GM12878 (cell line): ENCODE results near the gene CLDN14. TPM values are rescaled to one million over a fixed set of nuclear protein-coding genes. Genes with fewer than 3 reads are reported as not detected.
A peak's percentile ranks its signal among the peaks of the same experiment; 100 is the strongest.

Experiments used
- ATAC-seq: fragments of 200-7000 bp; cut with Tn5 transposase; 3 replicates; pipeline ENCODE4 v1.9.1; 2020; ENCODE audit warnings: mild to moderate bottlenecking, moderate library complexity
- BruUV-seq: library from RNA; stranded (reverse); fragments of 400-500 nt; replicated peaks from 2 replicates; lab custom pipeline; 2021; lab: Mats Ljungman, UMichigan
- CTCF ChIA-PET: fragments of 300-600 bp; sonication (Branson Sonifier 250); formaldehyde crosslinking; extraction: SDS; loops from one replicate; lab custom pipeline; 2021; ENCODE audit warnings: inconsistent platforms; lab: Yijun Ruan, JAX
- POLR2A ChIA-PET: fragments of 350-600 bp; formaldehyde crosslinking; extraction: SDS; loops from one replicate; lab custom pipeline; 2021; ENCODE audit warnings: inconsistent platforms; lab: Charles Lee
- RAD21 ChIA-PET: fragments of 300-600 bp; sonication (Branson Sonifier 250); formaldehyde crosslinking; loops from one replicate; lab custom pipeline; 2023; ENCODE audit warnings: antibody characterized with exemption; ENCODE audit not compliant: unreplicated experiment; lab: Charles Lee
- SMC1A ChIA-PET: fragments of 300-600 bp; sonication (Branson Sonifier 250); formaldehyde crosslinking; loops from one replicate; lab custom pipeline; 2023; ENCODE audit not compliant: unreplicated experiment, uncharacterized antibody; lab: Charles Lee
- DNase-seq: peaks from one replicate; pipeline ENCODE4 v3.0.0-alpha.2; 2011; ENCODE audit warnings: low read depth, low spot score
- FAIRE-seq: peaks from 3 replicates; lab custom pipeline; 2011; peaks lifted over from hg19 to GRCh38; lab: Jason Lieb, UNC
- H2AFZ ChIP-seq: 2 replicates; pipeline ENCODE4 v1.6.0; 2011; ENCODE audit warnings: low read depth, low read length, control low read depth; ENCODE audit not compliant: control insufficient read depth
- H3K27ac ChIP-seq: 2 replicates; pipeline ENCODE4 v1.5.1; 2011; ENCODE audit warnings: control low read depth; ENCODE audit not compliant: control insufficient read depth, insufficient read depth
- H3K27me3 ChIP-seq, 2 experiments: replicated peaks in 1 of 2; 2 replicates each; pipeline versions ENCODE4 v1.6.0 to v1.6.1; 2011; ENCODE audit warnings: low read length in 1 of 2; ENCODE audit not compliant: control insufficient read depth in 2 of 2, insufficient read depth in 2 of 2
- H3K36me3 ChIP-seq, 2 experiments: 2 replicates each; pipeline ENCODE4 v1.5.1; 2011; ENCODE audit warnings: low read length in 1 of 2; ENCODE audit not compliant: control insufficient read depth in 2 of 2, insufficient read depth in 2 of 2
- H3K4me1 ChIP-seq: 2 replicates; pipeline ENCODE4 v1.6.1; 2011; ENCODE audit warnings: mild to moderate bottlenecking, low read length, moderate library complexity, mixed read lengths; ENCODE audit not compliant: control insufficient read depth, insufficient read depth
- H3K4me2 ChIP-seq: 2 replicates; pipeline ENCODE4 v1.6.0; 2011; ENCODE audit warnings: control low read depth; ENCODE audit not compliant: control insufficient read depth, insufficient read depth
- H3K4me3 ChIP-seq: fragments of 200-600 bp; sonication (generic); 2 replicates; pipeline ENCODE4 v1.5.1; 2016
- H3K79me2 ChIP-seq: 2 replicates; pipeline ENCODE4 v1.6.0; 2011; ENCODE audit warnings: low read length; ENCODE audit not compliant: control insufficient read depth, insufficient read depth
- H3K9ac ChIP-seq: 2 replicates; pipeline ENCODE4 v1.8.0; 2011; ENCODE audit warnings: low read length, control low read depth, mixed read lengths; ENCODE audit not compliant: control insufficient read depth, insufficient read depth
- H3K9me3 ChIP-seq: replicated peaks from 3 replicates; pipeline ENCODE4 v1.5.1; 2011; ENCODE audit warnings: mild to moderate bottlenecking, low read length; ENCODE audit not compliant: control insufficient read depth, insufficient read depth
- H4K20me1 ChIP-seq: 2 replicates; pipeline ENCODE4 v1.6.0; 2011; ENCODE audit not compliant: control insufficient read depth, insufficient read depth
- BHLHE40 ChIP-seq, 2 experiments: fragments of 450-650 bp in 1 of 2; IDR thresholded peaks; 2 replicates each; pipeline ENCODE4 v1.6.1; 2011 to 2017; ENCODE audit warnings: low read depth in 2 of 2, borderline replicate concordance in 1 of 2, improper control_type of control experiment in 1 of 2, low read length in 1 of 2, mild to moderate bottlenecking in 1 of 2
- GABPA ChIP-seq: IDR thresholded peaks from 2 replicates; pipeline ENCODE4 v1.6.1; 2014; ENCODE audit warnings: antibody characterized with exemption, low read depth, mild to moderate bottlenecking, inconsistent platforms
- KLF5 ChIP-seq: fragments of 450-650 bp; IDR thresholded peaks from 2 replicates; pipeline ENCODE4 v1.6.1; 2014; ENCODE audit warnings: mild to moderate bottlenecking; ENCODE audit not compliant: partially characterized antibody
- PAX8 ChIP-seq: fragments of 450-650 bp; IDR thresholded peaks from 2 replicates; pipeline ENCODE4 v1.6.1; 2017; ENCODE audit warnings: mild to moderate bottlenecking, moderate library complexity
- PML ChIP-seq: IDR thresholded peaks from 2 replicates; pipeline ENCODE4 v1.6.1; 2012; ENCODE audit warnings: low read length, inconsistent platforms
- RBBP5 ChIP-seq: fragments of 200-600 bp; sonication (generic); conservative IDR thresholded peaks from 2 replicates; pipeline ENCODE4 v1.6.1; 2016
- SIN3A ChIP-seq: IDR thresholded peaks from 2 replicates; pipeline ENCODE4 v1.6.1; 2012; ENCODE audit warnings: low read depth, low read length, improper control_type of control experiment
- ZBED1 ChIP-seq: IDR thresholded peaks from 2 replicates; pipeline ENCODE4 v1.6.1; 2016; ENCODE audit warnings: borderline replicate concordance
- WGBS: methylation state at CpG from one replicate; pipeline ENCODE4 v1.1.6; 2016; ENCODE audit warnings: low lambda C conversion rate; ENCODE audit not compliant: insufficient replicate concordance, insufficient coverage; ENCODE audit errors: missing lambda C conversion rate; 5-methylcytosine and 5-hydroxymethylcytosine counted together
- in situ Hi-C: fragments of 300-500 bp; cut with MboI; formaldehyde crosslinking; loops from 9 replicates; pipeline ENCODE4 v1.14.3; 2018; ENCODE audit warnings: mixed read lengths
- intact Hi-C: fragments of 100-400 bp; cut with micrococcal nuclease; formaldehyde crosslinking; loops from one replicate; pipeline ENCODE4 v1.14.2; 2022; ENCODE audit not compliant: unreplicated experiment
- polyA plus RNA-seq, 11 experiments: library from polyadenylated mRNA; depleted of rRNA in 4 of 11; unstranded in 6 of 11; stranded (reverse) in 5 of 11; fragments of >200 nt; fragmentation: Nextera tagmentation in 4 of 11; fragmentation: Illumina TruSeq in 1 of 11; extraction: Ambion mirVana in 4 of 11; extraction: Trizol in 1 of 11; gene quantifications; 1 replicate in 1 of 11; 2 replicates in 10 of 11; pipeline versions ENCODE4 v1.2.1 to v1.2.3, GENCODE V29; 2011 to 2016; ENCODE audit warnings: inconsistent platforms in 2 of 11, missing spikeins in 2 of 11, low read depth in 1 of 11
- total RNA-seq, 4 experiments: library from RNA; depleted of rRNA in 3 of 4; stranded (reverse); fragments of >200 nt in 3 of 4; fragmentation: Illumina TruSeq in 1 of 4; extraction: Trizol in 1 of 4; gene quantifications; 2 replicates each; pipeline versions ENCODE4 v1.2.1 to v1.2.3, GENCODE V29; 2013 to 2021
- TF ChIP-seq, protein P1 (sequence below): fragments of 450-650 bp; IDR thresholded peaks from 2 replicates; pipeline ENCODE4 v1.6.1; 2016; ENCODE audit warnings: mild to moderate bottlenecking, moderate library complexity, borderline replicate concordance
- TF ChIP-seq, protein P2 (sequence below): IDR thresholded peaks from 2 replicates; pipeline ENCODE4 v1.6.1; 2012; ENCODE audit warnings: improper control_type of control experiment, low read depth, low read length; ENCODE audit not compliant: insufficient replicate concordance

CLDN14 gene
- total and polyA plus RNA-seq, 10 of the 15 experiments (the other 5 are each of a cell fraction or from before 2014, with no cell fraction given) = 0.90 to 19.4 (median 6.6) TPM

DNA sequence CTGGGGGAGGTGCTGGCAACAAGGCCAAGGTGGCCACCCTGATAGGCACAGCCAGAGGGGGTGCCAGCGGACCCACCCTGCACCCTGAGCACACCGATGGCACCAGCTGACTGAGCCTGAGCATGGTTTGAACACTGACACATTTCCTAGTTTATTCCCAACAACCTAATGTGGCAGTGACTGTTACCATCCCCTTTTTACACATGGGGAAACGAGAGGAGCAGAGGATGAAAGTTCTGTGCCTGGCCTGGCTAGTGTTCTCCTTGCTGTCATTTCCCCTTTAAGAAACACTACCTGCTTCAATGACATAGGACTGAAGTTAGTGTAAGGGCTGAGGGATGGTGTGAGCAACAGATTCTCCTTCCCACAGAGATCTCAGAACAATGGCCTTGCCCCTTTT lies 15.3 kb downstream of the CLDN14 start:
- no peaks in the 10 kb centered on the region for H3K9me3 ChIP-seq
- DNase-seq (no peak), ATAC-seq (peak; percentile 56), FAIRE-seq (no peak)
- no peak overlapping the region for H3K4me3 ChIP-seq
- no peak overlapping the region for H3K27ac ChIP-seq
- no peaks in the 10 kb centered on the region for H3K27me3 ChIP-seq
- ChIA-PET CTCF (no interaction called here), POLR2A (no interaction called here), RAD21 (no interaction called here), SMC1A (no interaction called here)
- TF ChIP-seq PAX8 = no peak
- no peak for TF ChIP-seq ZBED1
- TF ChIP-seq, protein P1, sequence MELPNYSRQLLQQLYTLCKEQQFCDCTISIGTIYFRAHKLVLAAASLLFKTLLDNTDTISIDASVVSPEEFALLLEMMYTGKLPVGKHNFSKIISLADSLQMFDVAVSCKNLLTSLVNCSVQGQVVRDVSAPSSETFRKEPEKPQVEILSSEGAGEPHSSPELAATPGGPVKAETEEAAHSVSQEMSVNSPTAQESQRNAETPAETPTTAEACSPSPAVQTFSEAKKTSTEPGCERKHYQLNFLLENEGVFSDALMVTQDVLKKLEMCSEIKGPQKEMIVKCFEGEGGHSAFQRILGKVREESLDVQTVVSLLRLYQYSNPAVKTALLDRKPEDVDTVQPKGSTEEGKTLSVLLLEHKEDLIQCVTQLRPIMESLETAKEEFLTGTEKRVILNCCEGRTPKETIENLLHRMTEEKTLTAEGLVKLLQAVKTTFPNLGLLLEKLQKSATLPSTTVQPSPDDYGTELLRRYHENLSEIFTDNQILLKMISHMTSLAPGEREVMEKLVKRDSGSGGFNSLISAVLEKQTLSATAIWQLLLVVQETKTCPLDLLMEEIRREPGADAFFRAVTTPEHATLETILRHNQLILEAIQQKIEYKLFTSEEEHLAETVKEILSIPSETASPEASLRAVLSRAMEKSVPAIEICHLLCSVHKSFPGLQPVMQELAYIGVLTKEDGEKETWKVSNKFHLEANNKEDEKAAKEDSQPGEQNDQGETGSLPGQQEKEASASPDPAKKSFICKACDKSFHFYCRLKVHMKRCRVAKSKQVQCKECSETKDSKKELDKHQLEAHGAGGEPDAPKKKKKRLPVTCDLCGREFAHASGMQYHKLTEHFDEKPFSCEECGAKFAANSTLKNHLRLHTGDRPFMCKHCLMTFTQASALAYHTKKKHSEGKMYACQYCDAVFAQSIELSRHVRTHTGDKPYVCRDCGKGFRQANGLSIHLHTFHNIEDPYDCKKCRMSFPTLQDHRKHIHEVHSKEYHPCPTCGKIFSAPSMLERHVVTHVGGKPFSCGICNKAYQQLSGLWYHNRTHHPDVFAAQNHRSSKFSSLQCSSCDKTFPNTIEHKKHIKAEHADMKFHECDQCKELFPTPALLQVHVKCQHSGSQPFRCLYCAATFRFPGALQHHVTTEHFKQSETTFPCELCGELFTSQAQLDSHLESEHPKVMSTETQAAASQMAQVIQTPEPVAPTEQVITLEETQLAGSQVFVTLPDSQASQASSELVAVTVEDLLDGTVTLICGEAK = no peak
- no peak for TF ChIP-seq SIN3A
- no peak for TF ChIP-seq PML
- TF ChIP-seq RBBP5 = no peak
- TF ChIP-seq, protein P2, sequence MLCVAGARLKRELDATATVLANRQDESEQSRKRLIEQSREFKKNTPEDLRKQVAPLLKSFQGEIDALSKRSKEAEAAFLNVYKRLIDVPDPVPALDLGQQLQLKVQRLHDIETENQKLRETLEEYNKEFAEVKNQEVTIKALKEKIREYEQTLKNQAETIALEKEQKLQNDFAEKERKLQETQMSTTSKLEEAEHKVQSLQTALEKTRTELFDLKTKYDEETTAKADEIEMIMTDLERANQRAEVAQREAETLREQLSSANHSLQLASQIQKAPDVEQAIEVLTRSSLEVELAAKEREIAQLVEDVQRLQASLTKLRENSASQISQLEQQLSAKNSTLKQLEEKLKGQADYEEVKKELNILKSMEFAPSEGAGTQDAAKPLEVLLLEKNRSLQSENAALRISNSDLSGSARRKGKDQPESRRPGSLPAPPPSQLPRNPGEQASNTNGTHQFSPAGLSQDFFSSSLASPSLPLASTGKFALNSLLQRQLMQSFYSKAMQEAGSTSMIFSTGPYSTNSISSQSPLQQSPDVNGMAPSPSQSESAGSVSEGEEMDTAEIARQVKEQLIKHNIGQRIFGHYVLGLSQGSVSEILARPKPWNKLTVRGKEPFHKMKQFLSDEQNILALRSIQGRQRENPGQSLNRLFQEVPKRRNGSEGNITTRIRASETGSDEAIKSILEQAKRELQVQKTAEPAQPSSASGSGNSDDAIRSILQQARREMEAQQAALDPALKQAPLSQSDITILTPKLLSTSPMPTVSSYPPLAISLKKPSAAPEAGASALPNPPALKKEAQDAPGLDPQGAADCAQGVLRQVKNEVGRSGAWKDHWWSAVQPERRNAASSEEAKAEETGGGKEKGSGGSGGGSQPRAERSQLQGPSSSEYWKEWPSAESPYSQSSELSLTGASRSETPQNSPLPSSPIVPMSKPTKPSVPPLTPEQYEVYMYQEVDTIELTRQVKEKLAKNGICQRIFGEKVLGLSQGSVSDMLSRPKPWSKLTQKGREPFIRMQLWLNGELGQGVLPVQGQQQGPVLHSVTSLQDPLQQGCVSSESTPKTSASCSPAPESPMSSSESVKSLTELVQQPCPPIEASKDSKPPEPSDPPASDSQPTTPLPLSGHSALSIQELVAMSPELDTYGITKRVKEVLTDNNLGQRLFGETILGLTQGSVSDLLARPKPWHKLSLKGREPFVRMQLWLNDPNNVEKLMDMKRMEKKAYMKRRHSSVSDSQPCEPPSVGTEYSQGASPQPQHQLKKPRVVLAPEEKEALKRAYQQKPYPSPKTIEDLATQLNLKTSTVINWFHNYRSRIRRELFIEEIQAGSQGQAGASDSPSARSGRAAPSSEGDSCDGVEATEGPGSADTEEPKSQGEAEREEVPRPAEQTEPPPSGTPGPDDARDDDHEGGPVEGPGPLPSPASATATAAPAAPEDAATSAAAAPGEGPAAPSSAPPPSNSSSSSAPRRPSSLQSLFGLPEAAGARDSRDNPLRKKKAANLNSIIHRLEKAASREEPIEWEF = no peak
- no peak for TF ChIP-seq KLF5
- no peak for TF ChIP-seq GABPA
- no peak for TF ChIP-seq BHLHE40 (IDR thresholded peaks at IDR 0.05; ENCODE audit: borderline replicate concordance in 1 of 2, low read depth in 2 of 2, low read length in 1 of 2)
- WGBS = 63% methylated on average over 3 of the region's 3 CpGs
- no TSS peak for BruUV-seq
- H4K20me1 ChIP-seq = no peaks in the 10 kb centered on the region
- H3K36me3 ChIP-seq = no peaks in the 10 kb centered on the region
- H3K4me1 ChIP-seq = no peaks in the 10 kb centered on the region
- H2AFZ ChIP-seq = no peak overlapping the region
- H3K9ac ChIP-seq = no peak overlapping the region
- intact Hi-C loops (no loop called here), in situ Hi-C loops (no loop called here)
- no peak overlapping the region for H3K4me2 ChIP-seq
- no peaks in the 10 kb centered on the region for H3K79me2 ChIP-seq
